ENCODE data around the gene IL22RA2. TPM values are rescaled to one million over a fixed set of nuclear protein-coding genes. Genes with fewer than 3 reads are reported as not detected.

Gene IL22RA2
- total RNA-seq, 1 experiment from 2014 or later = not detected

DNA sequence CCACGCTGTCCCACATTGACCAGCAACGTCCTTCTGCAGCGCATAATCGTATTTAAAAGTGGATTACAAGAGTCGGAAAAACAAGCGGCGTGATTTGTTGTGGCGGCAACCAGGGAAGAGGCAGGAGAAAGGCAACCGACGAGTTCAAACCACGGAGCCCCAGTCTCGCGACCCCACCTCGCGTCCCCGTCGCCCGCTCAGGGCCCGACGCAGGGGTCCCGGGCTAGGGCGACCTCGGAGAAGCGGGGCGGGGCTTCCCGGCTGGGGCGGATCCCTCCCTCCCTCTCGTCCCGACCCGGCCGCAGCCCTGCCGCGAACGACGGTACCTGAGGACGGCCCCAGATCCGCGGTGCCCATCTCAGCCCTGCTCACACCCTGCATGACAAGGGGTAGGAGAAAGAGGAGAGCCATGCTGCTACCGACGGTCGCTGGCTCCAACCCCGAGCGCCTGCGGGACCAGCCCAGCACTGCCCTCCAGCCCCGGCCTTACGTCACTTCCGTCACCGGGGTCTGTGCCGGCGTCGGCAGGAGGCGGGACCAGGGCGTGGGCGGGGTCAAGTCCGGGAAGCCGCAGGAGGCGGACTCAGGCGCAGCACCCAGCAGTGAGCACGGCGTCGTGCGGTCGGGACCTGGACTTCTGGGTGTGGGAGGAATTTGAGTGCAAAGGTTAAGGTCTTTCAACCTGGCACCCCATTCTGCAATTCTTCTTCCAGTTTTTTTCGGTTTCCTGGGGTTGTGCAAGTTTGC, 45.6 kb upstream of the IL22RA2 start, which contains the start of gene IFNGR1:
Gene IFNGR1, minus strand, starts transcription at position 469 of the 747 bp plus-strand sequence. Its CDS starts 58 bp downstream, at position 411.
- no peaks in the 10 kb centered on the region for H3K9me3 ChIP-seq
- H3K36me3 Mint-ChIP-seq (ENCODE audit: insufficient read depth, unreplicated experiment) = peaks cover 24% of the 10 kb centered on the region
- POLR2A ChIA-PET = interaction anchor here (1.0 kb wide), 1 partner anchor 23 kb away, joined by 4 read pairs; no protein-coding TSS in a partner anchor
- no peaks in the 10 kb centered on the region for H3K27me3 Mint-ChIP-seq (ENCODE audit: insufficient read depth, unreplicated experiment)
- peak within 1 kb of the TSS; percentile 99 for H3K4me3 Mint-ChIP-seq (ENCODE audit: unreplicated experiment)
- no peaks in the 10 kb centered on the region for H3K9me3 Mint-ChIP-seq (ENCODE audit: unreplicated experiment)
- BruUV-seq (replicated peaks) = TSS peak; percentile 48
- peak within 1 kb of the TSS; percentile 75 for H3K4me3 ChIP-seq (ENCODE audit: low read depth, low read length)
- CTCF ChIA-PET = interaction anchor here (1.1 kb wide), 1 partner anchor 22 kb away, joined by 8 read pairs; no protein-coding TSS in a partner anchor
- peak within 1 kb of the TSS; percentile 96 for H3K27ac Mint-ChIP-seq (ENCODE audit: unreplicated experiment)
- peaks cover 2% of the 10 kb centered on the region; the same call in 1 of the 2 replicates for H3K36me3 ChIP-seq (ENCODE audit: control insufficient read depth, insufficient read depth, low read length)
- peaks cover 19% of the 10 kb centered on the region for H3K4me1 ChIP-seq
- H3K4me1 Mint-ChIP-seq (ENCODE audit: low read depth, unreplicated experiment) = peaks cover 33% of the 10 kb centered on the region
- TF ChIP-seq, protein P1, sequence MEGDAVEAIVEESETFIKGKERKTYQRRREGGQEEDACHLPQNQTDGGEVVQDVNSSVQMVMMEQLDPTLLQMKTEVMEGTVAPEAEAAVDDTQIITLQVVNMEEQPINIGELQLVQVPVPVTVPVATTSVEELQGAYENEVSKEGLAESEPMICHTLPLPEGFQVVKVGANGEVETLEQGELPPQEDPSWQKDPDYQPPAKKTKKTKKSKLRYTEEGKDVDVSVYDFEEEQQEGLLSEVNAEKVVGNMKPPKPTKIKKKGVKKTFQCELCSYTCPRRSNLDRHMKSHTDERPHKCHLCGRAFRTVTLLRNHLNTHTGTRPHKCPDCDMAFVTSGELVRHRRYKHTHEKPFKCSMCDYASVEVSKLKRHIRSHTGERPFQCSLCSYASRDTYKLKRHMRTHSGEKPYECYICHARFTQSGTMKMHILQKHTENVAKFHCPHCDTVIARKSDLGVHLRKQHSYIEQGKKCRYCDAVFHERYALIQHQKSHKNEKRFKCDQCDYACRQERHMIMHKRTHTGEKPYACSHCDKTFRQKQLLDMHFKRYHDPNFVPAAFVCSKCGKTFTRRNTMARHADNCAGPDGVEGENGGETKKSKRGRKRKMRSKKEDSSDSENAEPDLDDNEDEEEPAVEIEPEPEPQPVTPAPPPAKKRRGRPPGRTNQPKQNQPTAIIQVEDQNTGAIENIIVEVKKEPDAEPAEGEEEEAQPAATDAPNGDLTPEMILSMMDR (IDR thresholded peaks at IDR 0.05; ENCODE audit: insufficient read depth in 1 of 2, low read depth in 1 of 2, low read length in 1 of 2, severe bottlenecking in 1 of 2, unreplicated experiment in 1 of 2) = no peak
- intact Hi-C loops (cut with micrococcal nuclease; ENCODE audit: unreplicated experiment) = loop anchor here (1.0 kb wide), 2 partner anchors 22 to 95 kb away; no protein-coding TSS in a partner anchor
- peak; percentile 97 to 98 for DNase-seq
- H3K27me3 ChIP-seq (replicated peaks; ENCODE audit: control insufficient read depth, insufficient read depth, low read length) = no peaks in the 10 kb centered on the region

DNA sequence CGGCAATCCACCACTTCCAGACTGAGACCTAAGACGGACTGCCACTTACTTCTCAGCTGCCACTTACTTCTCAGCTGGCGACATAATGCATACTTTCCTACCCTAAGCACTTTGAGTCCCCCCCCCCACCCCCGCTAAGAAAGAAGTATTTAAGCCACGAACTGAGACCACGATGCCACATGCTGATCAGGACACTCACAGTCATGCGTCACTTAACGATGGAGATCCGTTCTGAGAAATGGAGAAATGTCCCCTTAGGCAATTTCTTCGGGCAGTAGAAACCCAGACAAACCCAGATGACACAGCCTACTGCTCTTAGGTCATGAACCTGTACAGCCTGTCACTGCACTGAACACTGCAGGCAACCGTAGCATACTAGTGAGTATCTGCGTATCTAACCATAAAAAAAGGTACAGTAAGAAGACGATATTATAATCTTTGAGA, 45.1 kb upstream of the IL22RA2 start:
- intact Hi-C loops (cut with micrococcal nuclease; ENCODE audit: unreplicated experiment) = loop anchor here (1.0 kb wide), 1 partner anchor 96 kb away; no protein-coding TSS in a partner anchor
- POLR2A ChIA-PET = interaction anchor here (1.1 kb wide), 1 partner anchor 23 kb away, joined by 9 read pairs; no protein-coding TSS in a partner anchor

More for the DNA sequence above, 45.1 kb upstream of the IL22RA2 start:
- CTCF ChIA-PET = interaction anchor here (1.0 kb wide), 1 partner anchor 96 kb away, joined by 3 read pairs; no protein-coding TSS in a partner anchor
- H3K36me3 Mint-ChIP-seq (ENCODE audit: insufficient read depth, unreplicated experiment) = peaks cover 26% of the 10 kb centered on the region
- peaks cover 33% of the 10 kb centered on the region for H3K4me1 Mint-ChIP-seq (ENCODE audit: low read depth, unreplicated experiment)
- Histone ChIP-seq H3K9me3 (no peaks in the 10 kb centered on the region), H3K4me1 (peaks cover 19% of the 10 kb centered on the region), H3K36me3 (ENCODE audit: control insufficient read depth, insufficient read depth, low read length) (peaks cover 2% of the 10 kb centered on the region; the same call in 1 of the 2 replicates), H3K4me3 (ENCODE audit: low read depth, low read length) (peak overlapping the region; percentile 75), H3K27me3 (replicated peaks; ENCODE audit: control insufficient read depth, insufficient read depth, low read length) (no peaks in the 10 kb centered on the region)
- TF ChIP-seq, protein P1 (IDR thresholded peaks at IDR 0.05; ENCODE audit: insufficient read depth in 1 of 2, low read depth in 1 of 2, low read length in 1 of 2, severe bottlenecking in 1 of 2, unreplicated experiment in 1 of 2) = no peak
- no TSS peak for BruUV-seq (replicated peaks)
- peak overlapping the region; percentile 96 for H3K27ac Mint-ChIP-seq (ENCODE audit: unreplicated experiment)
- H3K4me3 Mint-ChIP-seq (ENCODE audit: unreplicated experiment) = peak overlapping the region; percentile 99
- peak in 1 of 2 experiments; percentile 46 for DNase-seq
- no peaks in the 10 kb centered on the region for H3K9me3 Mint-ChIP-seq (ENCODE audit: unreplicated experiment)
- H3K27me3 Mint-ChIP-seq (ENCODE audit: insufficient read depth, unreplicated experiment) = no peaks in the 10 kb centered on the region
